ENCODE measurements around the gene EIF4G2.

GRCh38 chr11:10793470-10794255 lies 15.1 kb downstream of the EIF4G2 start:
- no peak for TF ChIP-seq CTCF (IDR thresholded peaks at IDR 0.05; ENCODE audit: poor library complexity)
- no peak for TF ChIP-seq EZH2 (IDR thresholded peaks at IDR 0.05; ENCODE audit: borderline replicate concordance)
- TF ChIP-seq EZH2phosphoT487 (IDR thresholded peaks at IDR 0.05; ENCODE audit: low read depth, severe bottlenecking, unreplicated experiment), result no peak
